OCI-LY7 (cell line): ENCODE results near the gene IQGAP1. TPM values are rescaled to one million over a fixed set of nuclear protein-coding genes. Genes with fewer than 3 reads are reported as not detected.
A peak's percentile ranks its signal among the peaks of the same experiment; 100 is the strongest.

Experiments
- BruUV-seq: library from RNA; stranded (reverse); fragments of 400-500 nt; replicated peaks from 2 replicates; lab custom pipeline; 2021; lab: Mats Ljungman, UMichigan
- CTCF ChIA-PET: fragments of 300-600 bp; sonication (Branson Sonifier 250); formaldehyde crosslinking; loops from one replicate; lab custom pipeline; 2022; ENCODE audit warnings: antibody characterized with exemption; ENCODE audit not compliant: unreplicated experiment; lab: Charles Lee
- POLR2A ChIA-PET: fragments of 300-600 bp; sonication (Branson Sonifier 250); formaldehyde crosslinking; loops from one replicate; lab custom pipeline; 2022; ENCODE audit warnings: antibody characterized with exemption; lab: Charles Lee
- DNase-seq: peaks from one replicate; pipeline ENCODE4 v3.0.0-alpha.2; 2015; ENCODE audit warnings: low spot score
- H2AFZ ChIP-seq: fragments of 200-600 bp; sonication (generic), shearing (Covaris generic); 2 replicates; pipeline ENCODE4 v1.6.1; 2014; ENCODE audit warnings: mild to moderate bottlenecking, antibody characterized with exemption, low read length, moderate library complexity
- H3K27ac ChIP-seq: fragments of 200-600 bp; sonication (generic); 2 replicates; pipeline ENCODE4 v1.5.1; 2014; ENCODE audit warnings: mixed run types, low read depth, mild to moderate bottlenecking, moderate library complexity, low read length, inconsistent platforms; ENCODE audit not compliant: poor library complexity, severe bottlenecking
- H3K36me3 ChIP-seq: fragments of 200-600 bp; sonication (generic); 2 replicates; pipeline ENCODE4 v1.6.1; 2014; ENCODE audit warnings: mild to moderate bottlenecking, antibody characterized with exemption, low read length, moderate library complexity, mixed read lengths; ENCODE audit not compliant: insufficient read depth
- H3K4me1 ChIP-seq: fragments of 200-600 bp; sonication (generic); 2 replicates; pipeline ENCODE4 v1.5.1; 2014; ENCODE audit warnings: mild to moderate bottlenecking, low read length; ENCODE audit not compliant: insufficient read depth, poor library complexity, severe bottlenecking
- H3K4me2 ChIP-seq: fragments of 200-600 bp; sonication (generic); 2 replicates; pipeline ENCODE4 v1.6.1; 2014; ENCODE audit warnings: mild to moderate bottlenecking, low read length
- H3K4me3 ChIP-seq: fragments of 200-600 bp; sonication (generic); 2 replicates; pipeline ENCODE4 v1.5.1; 2014; ENCODE audit warnings: mild to moderate bottlenecking, low read depth, low read length; ENCODE audit not compliant: poor library complexity, severe bottlenecking
- H3K79me2 ChIP-seq: fragments of 200-600 bp; sonication (generic); 2 replicates; pipeline ENCODE4 v1.6.1; 2016; ENCODE audit warnings: low read depth, mild to moderate bottlenecking, low read length, moderate library complexity, mixed read lengths; ENCODE audit not compliant: insufficient read depth
- H3K9me2 ChIP-seq: fragments of 200-600 bp; sonication (generic); 2 replicates; pipeline ENCODE4 v1.6.1; 2016; ENCODE audit warnings: mild to moderate bottlenecking, low read length, mixed read lengths; ENCODE audit not compliant: insufficient read depth
- H3K9me3 ChIP-seq: fragments of 200-600 bp; sonication (generic); 2 replicates; pipeline ENCODE4 v1.6.1; 2014; ENCODE audit warnings: mild to moderate bottlenecking, mixed run types, low read length, mixed read lengths
- H4K20me1 ChIP-seq: fragments of 200-600 bp; sonication (generic); 2 replicates; pipeline ENCODE4 v1.6.1; 2014; ENCODE audit warnings: mild to moderate bottlenecking, antibody characterized with exemption, low read length, moderate library complexity, mixed read lengths; ENCODE audit not compliant: insufficient read depth
- CTCF ChIP-seq: fragments of 200-600 bp; sonication (generic); conservative IDR thresholded peaks from 2 replicates; pipeline ENCODE4 v1.5.1; 2014; ENCODE audit warnings: mild to moderate bottlenecking, antibody characterized with exemption, low read length, moderate library complexity, mixed read lengths
- EZH2phosphoT487 ChIP-seq: fragments of 200-600 bp; sonication (generic); IDR thresholded peaks from 2 replicates; pipeline ENCODE4 v1.6.1; 2018; ENCODE audit warnings: low read depth, borderline replicate concordance, mild to moderate bottlenecking, mixed run types, antibody characterized with exemption, low read length, moderate library complexity, mixed read lengths
- intact Hi-C: fragments of 100-400 bp; cut with micrococcal nuclease; formaldehyde crosslinking; loops from one replicate; pipeline ENCODE4 v1.10.0; 2022; ENCODE audit not compliant: unreplicated experiment
- total RNA-seq, 2 experiments: library from RNA; depleted of rRNA in 1 of 2; stranded (reverse); fragments of >200 nt in 1 of 2; shearing (Covaris generic) in 1 of 2; gene quantifications; 2 replicates each; pipeline ENCODE4 v1.2.3, GENCODE V29; 2014 to 2022

Gene IQGAP1
- total RNA-seq, 2 experiments from 2014 or later: 98.7 to 114 TPM

DNA sequence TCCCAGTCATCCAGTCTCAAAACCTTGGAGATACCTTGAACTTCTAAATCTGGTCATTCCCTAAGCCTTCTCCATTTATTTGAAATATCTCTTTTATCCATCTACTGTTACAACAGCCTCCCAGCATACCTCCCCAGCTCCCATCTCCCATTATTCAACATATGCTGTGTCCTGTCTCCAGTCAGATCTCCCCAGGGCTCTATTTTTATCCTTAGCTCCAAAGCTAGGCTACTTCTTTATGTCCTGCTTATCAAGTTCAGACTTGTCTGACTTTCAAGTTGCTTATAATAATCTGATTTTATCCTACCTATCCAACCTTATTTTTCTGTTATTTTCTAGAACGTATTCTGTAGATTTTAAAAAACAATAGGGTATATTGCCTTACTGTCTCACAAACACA, 44.2 kb downstream of the IQGAP1 start:
- Histone ChIP-seq H3K4me1 (peaks cover 36% of the 10 kb centered on the region), H3K9me3 (no peaks in the 10 kb centered on the region)

GRCh38 chr15:90435652-90436337, 47.8 kb downstream of the IQGAP1 start:
- CTCF ChIA-PET: no interaction called here
- no TSS peak for BruUV-seq
- TF ChIP-seq EZH2phosphoT487 (no peak), CTCF (no peak)
- no peaks in the 10 kb centered on the region for H4K20me1 ChIP-seq
- H3K4me1 ChIP-seq: peaks cover 29% of the 10 kb centered on the region
- intact Hi-C loops: no loop called here
- no peak overlapping the region for H2AFZ ChIP-seq
- no peak for DNase-seq
- peaks cover 72% of the 10 kb centered on the region for H3K36me3 ChIP-seq
- POLR2A ChIA-PET: interaction anchor here (0.7 to 1.5 kb wide), 5 partner anchors 10 to 235 kb away, joined by 3 to 7 read pairs (median 3); no protein-coding TSS in a partner anchor
- H3K27ac ChIP-seq: no peak overlapping the region
- no peaks in the 10 kb centered on the region for H3K9me3 ChIP-seq
- H3K79me2 ChIP-seq: no peaks in the 10 kb centered on the region; the same call in 1 of the 2 replicates
- H3K4me3 ChIP-seq: no peak overlapping the region
- H3K9me2 ChIP-seq: no peaks in the 10 kb centered on the region
- H3K4me2 ChIP-seq: no peak overlapping the region

More for the DNA sequence above, 44.2 kb downstream of the IQGAP1 start:
- POLR2A ChIA-PET: interaction anchor here (1.5 kb wide), 1 partner anchor 31 kb away, joined by 6 read pairs; no protein-coding TSS in a partner anchor
- Histone ChIP-seq H3K79me2 (peaks cover 9% of the 10 kb centered on the region; the same call in 1 of the 2 replicates), H3K4me2 (no peak overlapping the region), H3K9me2 (no peaks in the 10 kb centered on the region), H4K20me1 (no peaks in the 10 kb centered on the region), H2AFZ (no peak overlapping the region), H3K27ac (peak overlapping the region; percentile 72), H3K36me3 (peaks cover 83% of the 10 kb centered on the region), H3K4me3 (no peak overlapping the region)
- no peak for DNase-seq
- BruUV-seq: no TSS peak
- CTCF ChIA-PET: no interaction called here
- intact Hi-C loops: no loop called here
- TF ChIP-seq CTCF: no peak
- TF ChIP-seq EZH2phosphoT487: no peak

DNA sequence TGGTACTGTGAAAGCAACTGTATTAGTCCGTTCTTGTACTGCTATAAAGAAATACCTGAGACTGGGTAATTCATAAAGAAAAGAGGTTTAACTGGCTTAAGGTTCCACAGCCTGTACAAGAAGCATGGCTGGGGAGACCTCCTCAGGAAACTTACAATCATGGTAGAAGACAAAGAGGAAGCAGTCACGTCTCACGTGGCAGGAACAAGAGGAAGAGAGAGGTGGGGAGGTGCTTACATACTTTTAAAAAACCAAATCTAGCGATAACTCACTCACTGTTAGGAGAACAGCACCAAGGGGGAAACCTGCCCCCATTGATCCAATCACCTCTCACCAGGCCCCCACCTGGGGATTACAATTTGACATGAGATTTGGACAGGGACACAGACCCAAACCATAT, 48.9 kb downstream of the IQGAP1 start:
- Histone ChIP-seq H3K4me3 (no peak overlapping the region), H2AFZ (no peak overlapping the region), H3K4me1 (peaks cover 17% of the 10 kb centered on the region), H3K9me3 (no peaks in the 10 kb centered on the region), H3K79me2 (no peaks in the 10 kb centered on the region; the same call in 1 of the 2 replicates), H4K20me1 (no peaks in the 10 kb centered on the region), H3K27ac (no peak overlapping the region), H3K9me2 (no peaks in the 10 kb centered on the region), H3K36me3 (peaks cover 80% of the 10 kb centered on the region), H3K4me2 (no peak overlapping the region)
- intact Hi-C loops: no loop called here
- DNase-seq: peak; percentile 31
- ChIA-PET CTCF (interaction anchor here (0.5 kb wide), 1 partner anchor 783 kb away, joined by 3 read pairs; no protein-coding TSS in a partner anchor), POLR2A (interaction anchor here (1.0 to 1.5 kb wide), 4 partner anchors 11 to 234 kb away, joined by 3 to 7 read pairs (median 4); no protein-coding TSS in a partner anchor)
- BruUV-seq: no TSS peak
- TF ChIP-seq CTCF: no peak
- no peak for TF ChIP-seq EZH2phosphoT487
